ENCODE results near the gene TMEM185A. TPM values are rescaled to one million over a fixed set of nuclear protein-coding genes. Genes with fewer than 3 reads are reported as not detected.

The TMEM185A gene
- total and polyA plus RNA-seq, 10 of the 15 experiments (the other 5 are each of a cell fraction or from before 2014, with no cell fraction given) = 2.4 to 25.1 (median 12.0) TPM

GRCh38 chrX:149631234-149632165, at the start of gene TMEM185A (continued):
- TF ChIP-seq, protein P1, sequence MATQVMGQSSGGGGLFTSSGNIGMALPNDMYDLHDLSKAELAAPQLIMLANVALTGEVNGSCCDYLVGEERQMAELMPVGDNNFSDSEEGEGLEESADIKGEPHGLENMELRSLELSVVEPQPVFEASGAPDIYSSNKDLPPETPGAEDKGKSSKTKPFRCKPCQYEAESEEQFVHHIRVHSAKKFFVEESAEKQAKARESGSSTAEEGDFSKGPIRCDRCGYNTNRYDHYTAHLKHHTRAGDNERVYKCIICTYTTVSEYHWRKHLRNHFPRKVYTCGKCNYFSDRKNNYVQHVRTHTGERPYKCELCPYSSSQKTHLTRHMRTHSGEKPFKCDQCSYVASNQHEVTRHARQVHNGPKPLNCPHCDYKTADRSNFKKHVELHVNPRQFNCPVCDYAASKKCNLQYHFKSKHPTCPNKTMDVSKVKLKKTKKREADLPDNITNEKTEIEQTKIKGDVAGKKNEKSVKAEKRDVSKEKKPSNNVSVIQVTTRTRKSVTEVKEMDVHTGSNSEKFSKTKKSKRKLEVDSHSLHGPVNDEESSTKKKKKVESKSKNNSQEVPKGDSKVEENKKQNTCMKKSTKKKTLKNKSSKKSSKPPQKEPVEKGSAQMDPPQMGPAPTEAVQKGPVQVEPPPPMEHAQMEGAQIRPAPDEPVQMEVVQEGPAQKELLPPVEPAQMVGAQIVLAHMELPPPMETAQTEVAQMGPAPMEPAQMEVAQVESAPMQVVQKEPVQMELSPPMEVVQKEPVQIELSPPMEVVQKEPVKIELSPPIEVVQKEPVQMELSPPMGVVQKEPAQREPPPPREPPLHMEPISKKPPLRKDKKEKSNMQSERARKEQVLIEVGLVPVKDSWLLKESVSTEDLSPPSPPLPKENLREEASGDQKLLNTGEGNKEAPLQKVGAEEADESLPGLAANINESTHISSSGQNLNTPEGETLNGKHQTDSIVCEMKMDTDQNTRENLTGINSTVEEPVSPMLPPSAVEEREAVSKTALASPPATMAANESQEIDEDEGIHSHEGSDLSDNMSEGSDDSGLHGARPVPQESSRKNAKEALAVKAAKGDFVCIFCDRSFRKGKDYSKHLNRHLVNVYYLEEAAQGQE (IDR thresholded peaks at IDR 0.05; ENCODE audit: low read depth, low read length) = no peak
- TF ChIP-seq BMI1 (IDR thresholded peaks at IDR 0.05; ENCODE audit: borderline replicate concordance) (no peak), EED (IDR thresholded peaks at IDR 0.05; ENCODE audit: low read depth) (no peak), RB1 (IDR thresholded peaks at IDR 0.05; ENCODE audit: borderline replicate concordance) (0 out of 2 replicates have a peak, but pooled peaks have one; percentile 38), NR2F1 (conservative IDR thresholded peaks at IDR 0.05) (no peak), PAX8 (IDR thresholded peaks at IDR 0.05) (no peak), POU2F2 (IDR thresholded peaks at IDR 0.05; ENCODE audit: borderline replicate concordance, low read depth, low read length) (no peak), DPF2 (IDR thresholded peaks at IDR 0.05) (0 out of 2 replicates have a peak, but pooled peaks have one; percentile 31), MEF2B (IDR thresholded peaks at IDR 0.05; ENCODE audit: partially characterized antibody, poor library complexity, severe bottlenecking) (no peak), TCF3 (IDR thresholded peaks at IDR 0.05; ENCODE audit: borderline replicate concordance, insufficient read depth, low read depth, low read length) (no peak)
- TF ChIP-seq, protein P2, sequence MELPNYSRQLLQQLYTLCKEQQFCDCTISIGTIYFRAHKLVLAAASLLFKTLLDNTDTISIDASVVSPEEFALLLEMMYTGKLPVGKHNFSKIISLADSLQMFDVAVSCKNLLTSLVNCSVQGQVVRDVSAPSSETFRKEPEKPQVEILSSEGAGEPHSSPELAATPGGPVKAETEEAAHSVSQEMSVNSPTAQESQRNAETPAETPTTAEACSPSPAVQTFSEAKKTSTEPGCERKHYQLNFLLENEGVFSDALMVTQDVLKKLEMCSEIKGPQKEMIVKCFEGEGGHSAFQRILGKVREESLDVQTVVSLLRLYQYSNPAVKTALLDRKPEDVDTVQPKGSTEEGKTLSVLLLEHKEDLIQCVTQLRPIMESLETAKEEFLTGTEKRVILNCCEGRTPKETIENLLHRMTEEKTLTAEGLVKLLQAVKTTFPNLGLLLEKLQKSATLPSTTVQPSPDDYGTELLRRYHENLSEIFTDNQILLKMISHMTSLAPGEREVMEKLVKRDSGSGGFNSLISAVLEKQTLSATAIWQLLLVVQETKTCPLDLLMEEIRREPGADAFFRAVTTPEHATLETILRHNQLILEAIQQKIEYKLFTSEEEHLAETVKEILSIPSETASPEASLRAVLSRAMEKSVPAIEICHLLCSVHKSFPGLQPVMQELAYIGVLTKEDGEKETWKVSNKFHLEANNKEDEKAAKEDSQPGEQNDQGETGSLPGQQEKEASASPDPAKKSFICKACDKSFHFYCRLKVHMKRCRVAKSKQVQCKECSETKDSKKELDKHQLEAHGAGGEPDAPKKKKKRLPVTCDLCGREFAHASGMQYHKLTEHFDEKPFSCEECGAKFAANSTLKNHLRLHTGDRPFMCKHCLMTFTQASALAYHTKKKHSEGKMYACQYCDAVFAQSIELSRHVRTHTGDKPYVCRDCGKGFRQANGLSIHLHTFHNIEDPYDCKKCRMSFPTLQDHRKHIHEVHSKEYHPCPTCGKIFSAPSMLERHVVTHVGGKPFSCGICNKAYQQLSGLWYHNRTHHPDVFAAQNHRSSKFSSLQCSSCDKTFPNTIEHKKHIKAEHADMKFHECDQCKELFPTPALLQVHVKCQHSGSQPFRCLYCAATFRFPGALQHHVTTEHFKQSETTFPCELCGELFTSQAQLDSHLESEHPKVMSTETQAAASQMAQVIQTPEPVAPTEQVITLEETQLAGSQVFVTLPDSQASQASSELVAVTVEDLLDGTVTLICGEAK (IDR thresholded peaks at IDR 0.05; ENCODE audit: borderline replicate concordance) = no peak
- TF ChIP-seq, protein P3, sequence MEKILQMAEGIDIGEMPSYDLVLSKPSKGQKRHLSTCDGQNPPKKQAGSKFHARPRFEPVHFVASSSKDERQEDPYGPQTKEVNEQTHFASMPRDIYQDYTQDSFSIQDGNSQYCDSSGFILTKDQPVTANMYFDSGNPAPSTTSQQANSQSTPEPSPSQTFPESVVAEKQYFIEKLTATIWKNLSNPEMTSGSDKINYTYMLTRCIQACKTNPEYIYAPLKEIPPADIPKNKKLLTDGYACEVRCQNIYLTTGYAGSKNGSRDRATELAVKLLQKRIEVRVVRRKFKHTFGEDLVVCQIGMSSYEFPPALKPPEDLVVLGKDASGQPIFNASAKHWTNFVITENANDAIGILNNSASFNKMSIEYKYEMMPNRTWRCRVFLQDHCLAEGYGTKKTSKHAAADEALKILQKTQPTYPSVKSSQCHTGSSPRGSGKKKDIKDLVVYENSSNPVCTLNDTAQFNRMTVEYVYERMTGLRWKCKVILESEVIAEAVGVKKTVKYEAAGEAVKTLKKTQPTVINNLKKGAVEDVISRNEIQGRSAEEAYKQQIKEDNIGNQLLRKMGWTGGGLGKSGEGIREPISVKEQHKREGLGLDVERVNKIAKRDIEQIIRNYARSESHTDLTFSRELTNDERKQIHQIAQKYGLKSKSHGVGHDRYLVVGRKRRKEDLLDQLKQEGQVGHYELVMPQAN (conservative IDR thresholded peaks at IDR 0.05) = 0 out of 2 replicates have a peak, but pooled peaks have one; percentile 17
- TF ChIP-seq, protein P4, sequence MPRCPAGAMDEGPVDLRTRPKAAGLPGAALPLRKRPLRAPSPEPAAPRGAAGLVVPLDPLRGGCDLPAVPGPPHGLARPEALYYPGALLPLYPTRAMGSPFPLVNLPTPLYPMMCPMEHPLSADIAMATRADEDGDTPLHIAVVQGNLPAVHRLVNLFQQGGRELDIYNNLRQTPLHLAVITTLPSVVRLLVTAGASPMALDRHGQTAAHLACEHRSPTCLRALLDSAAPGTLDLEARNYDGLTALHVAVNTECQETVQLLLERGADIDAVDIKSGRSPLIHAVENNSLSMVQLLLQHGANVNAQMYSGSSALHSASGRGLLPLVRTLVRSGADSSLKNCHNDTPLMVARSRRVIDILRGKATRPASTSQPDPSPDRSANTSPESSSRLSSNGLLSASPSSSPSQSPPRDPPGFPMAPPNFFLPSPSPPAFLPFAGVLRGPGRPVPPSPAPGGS (IDR thresholded peaks at IDR 0.05; ENCODE audit: borderline replicate concordance, insufficient read depth, low read depth, low read length, poor library complexity, severe bottlenecking) = no peak
- TF ChIP-seq, protein P5, sequence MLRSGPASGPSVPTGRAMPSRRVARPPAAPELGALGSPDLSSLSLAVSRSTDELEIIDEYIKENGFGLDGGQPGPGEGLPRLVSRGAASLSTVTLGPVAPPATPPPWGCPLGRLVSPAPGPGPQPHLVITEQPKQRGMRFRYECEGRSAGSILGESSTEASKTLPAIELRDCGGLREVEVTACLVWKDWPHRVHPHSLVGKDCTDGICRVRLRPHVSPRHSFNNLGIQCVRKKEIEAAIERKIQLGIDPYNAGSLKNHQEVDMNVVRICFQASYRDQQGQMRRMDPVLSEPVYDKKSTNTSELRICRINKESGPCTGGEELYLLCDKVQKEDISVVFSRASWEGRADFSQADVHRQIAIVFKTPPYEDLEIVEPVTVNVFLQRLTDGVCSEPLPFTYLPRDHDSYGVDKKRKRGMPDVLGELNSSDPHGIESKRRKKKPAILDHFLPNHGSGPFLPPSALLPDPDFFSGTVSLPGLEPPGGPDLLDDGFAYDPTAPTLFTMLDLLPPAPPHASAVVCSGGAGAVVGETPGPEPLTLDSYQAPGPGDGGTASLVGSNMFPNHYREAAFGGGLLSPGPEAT (IDR thresholded peaks at IDR 0.05; ENCODE audit: low read depth) = no peak

Data from GM12878 (cell line).